NCI-H1092 treated with DMSO at 0.1 percent for 48 hours (cell line): Measurements from ENCODE around the gene LTF.
"Not testable (repeated sequence)": the region's sequence is repeated elsewhere in the genome, so short reads cannot be mapped to it uniquely, and the experiment has no call there.

Source experiments
- DNase-seq: peaks from one replicate; lab custom pipeline; 2025; lab: John Stamatoyannopoulos, UW

LTF gene

GRCh38 chr3:46464326-46465195 is at the start of gene LTF:
Gene LTF (minus strand): TSS chr3:46464905. CDS start chr3:46464867, 38 bp downstream.
- no peak for DNase-seq

GRCh38 chr3:46512191-46512749 is 47.6 kb upstream of the LTF start:
- DNase-seq: no peak

- DNase-seq: no peak
These were observed 45.0 kb upstream of the LTF start for GRCh38 chr3:46509661-46510187.

- no peak for DNase-seq
These were observed 44.3 kb upstream of the LTF start for GRCh38 chr3:46508850-46509591.

GRCh38 chr3:46506526-46506925 is 41.8 kb upstream of the LTF start:
- DNase-seq: no peak

GRCh38 chr3:46505953-46506352 is 41.2 kb upstream of the LTF start:
- DNase-seq: no peak

- DNase-seq: no peak
These were observed 40.1 kb upstream of the LTF start for GRCh38 chr3:46504789-46505188.

GRCh38 chr3:46503200-46503874 is 38.6 kb upstream of the LTF start:
- DNase-seq: no peak

- no peak for DNase-seq
These were observed 37.0 kb upstream of the LTF start for GRCh38 chr3:46501702-46502101.

- no peak for DNase-seq
These were observed 36.2 kb upstream of the LTF start for GRCh38 chr3:46500656-46501635.

- DNase-seq: no peak
These were observed 34.3 kb upstream of the LTF start for GRCh38 chr3:46498916-46499519.

GRCh38 chr3:46497556-46498265 is 33.0 kb upstream of the LTF start, which contains the start of gene RTP3:
Gene RTP3 (plus strand): TSS chr3:46497976. CDS start chr3:46498063, 87 bp downstream.
- DNase-seq: no peak

- no peak for DNase-seq
These were observed 32.2 kb upstream of the LTF start for GRCh38 chr3:46496746-46497555.

GRCh38 chr3:46495901-46496456 is 31.3 kb upstream of the LTF start:
- no peak for DNase-seq

GRCh38 chr3:46494491-46494890 is 29.8 kb upstream of the LTF start:
- DNase-seq: not testable (repeated sequence)

- no peak for DNase-seq
These were observed 28.3 kb upstream of the LTF start for GRCh38 chr3:46492890-46493547.

- no peak for DNase-seq
These were observed 26.7 kb upstream of the LTF start for GRCh38 chr3:46491089-46492070.
